HG02943 (cell line): Measurements from ENCODE around the gene TMED7.
"Not testable (repeated sequence)": the region's sequence is repeated elsewhere in the genome, so short reads cannot be mapped to it uniquely, and the experiment has no call there.

Experiments
- ATAC-seq: cut with Tn5 transposase; IDR thresholded peaks from one replicate; pipeline ENCODE4 v1.9.1; 2021; ENCODE audit warnings: mild to moderate bottlenecking, low read depth, moderate library complexity; ENCODE audit not compliant: unreplicated experiment

TMED7 gene

GRCh38 chr5:115625579-115626444 is at the start of gene TMED7:
Gene TMED7 (minus strand): TSS chr5:115626036. CDS start chr5:115625792, 244 bp downstream.
- peak; percentile 90 for ATAC-seq

DNA sequence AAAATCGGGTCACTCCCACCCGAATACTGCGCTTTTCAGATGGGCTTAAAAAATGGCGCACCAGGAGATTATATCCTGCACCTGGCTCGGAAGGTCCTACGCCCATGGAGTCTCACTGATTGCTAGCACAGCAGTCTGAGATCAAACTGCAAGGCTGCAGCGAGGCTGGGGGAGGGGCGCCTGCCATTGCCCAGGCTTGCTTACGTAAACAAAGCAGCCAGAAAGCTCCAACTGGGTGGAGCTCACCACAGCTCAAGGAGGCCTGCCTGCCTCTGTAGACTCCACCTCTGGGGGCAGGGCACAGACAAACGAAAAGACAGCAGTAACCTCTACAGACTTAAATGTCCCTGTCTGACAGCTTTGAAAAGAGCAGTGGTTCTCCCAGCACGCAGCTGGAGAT is 48.9 kb upstream of the TMED7 start:
- not testable (repeated sequence) for ATAC-seq

DNA sequence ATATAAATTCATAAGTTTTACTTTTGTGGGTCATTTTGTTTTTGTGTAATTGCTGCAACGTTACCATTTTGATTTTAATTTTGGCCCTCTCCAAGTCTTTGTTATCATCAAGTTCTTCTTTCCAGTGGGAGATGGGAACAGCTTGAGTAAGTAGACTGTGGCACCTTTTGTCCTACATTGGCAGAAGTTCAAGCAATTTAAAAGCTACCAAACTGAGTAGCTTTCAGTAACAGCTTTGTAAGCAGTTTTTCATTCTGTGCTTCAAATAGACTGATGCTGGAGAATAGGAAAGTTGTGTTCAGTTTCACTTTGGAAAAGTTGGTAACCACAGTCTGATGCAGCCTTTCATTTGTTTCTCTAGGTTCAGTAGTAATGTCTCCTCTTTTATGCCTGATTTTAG is 47.8 kb upstream of the TMED7 start:
- no peak for ATAC-seq

GRCh38 chr5:115671939-115672338 is 46.1 kb upstream of the TMED7 start:
- ATAC-seq = no peak

- no peak for ATAC-seq
Observed at GRCh38 chr5:115666023-115666422, 40.2 kb upstream of the TMED7 start.

GRCh38 chr5:115661563-115661962 is 35.7 kb upstream of the TMED7 start:
- ATAC-seq = no peak

DNA sequence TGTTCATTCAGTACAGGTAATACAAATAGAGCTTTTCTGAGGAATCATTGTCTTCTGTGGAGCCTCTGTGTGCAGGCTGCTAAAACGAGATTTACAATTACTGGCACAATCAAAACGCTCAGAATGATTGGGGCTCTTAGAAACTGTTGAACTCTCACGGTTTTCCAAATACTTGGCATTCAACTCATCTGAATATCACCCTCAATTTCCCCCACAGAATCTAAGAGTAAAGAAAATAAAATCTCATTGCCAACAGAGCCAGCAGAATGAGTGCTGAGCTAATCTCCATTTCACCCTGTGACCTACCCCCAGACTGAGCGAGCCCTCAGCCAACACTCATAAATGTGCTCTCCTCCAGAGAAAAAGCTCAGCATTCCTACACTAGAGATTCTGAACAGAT is 35.3 kb upstream of the TMED7 start:
- ATAC-seq = no peak

- no peak for ATAC-seq
Observed at GRCh38 chr5:115657881-115658233, 32.0 kb upstream of the TMED7 start.

GRCh38 chr5:115657125-115657880 is 31.5 kb upstream of the TMED7 start:
- no peak for ATAC-seq

DNA sequence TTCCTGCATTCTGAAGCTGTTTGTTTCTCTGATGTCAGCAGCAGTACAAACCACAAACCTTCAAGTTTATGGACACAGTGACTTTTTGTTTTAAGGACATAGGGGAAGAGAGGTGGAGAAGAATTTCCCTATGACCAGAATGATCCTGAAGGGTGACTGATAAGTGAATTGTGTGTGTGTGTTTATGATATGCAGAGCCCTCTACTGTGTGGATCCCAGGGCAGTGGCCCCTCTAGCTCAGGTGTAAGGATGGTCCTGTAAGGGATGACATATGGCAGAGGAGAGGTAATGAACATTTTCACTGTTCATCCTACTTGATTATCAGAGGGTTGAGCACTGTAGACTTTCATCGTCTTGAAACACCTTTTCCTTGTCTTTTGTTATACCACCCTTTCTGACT is 30.6 kb upstream of the TMED7 start:
- ATAC-seq = no peak

DNA sequence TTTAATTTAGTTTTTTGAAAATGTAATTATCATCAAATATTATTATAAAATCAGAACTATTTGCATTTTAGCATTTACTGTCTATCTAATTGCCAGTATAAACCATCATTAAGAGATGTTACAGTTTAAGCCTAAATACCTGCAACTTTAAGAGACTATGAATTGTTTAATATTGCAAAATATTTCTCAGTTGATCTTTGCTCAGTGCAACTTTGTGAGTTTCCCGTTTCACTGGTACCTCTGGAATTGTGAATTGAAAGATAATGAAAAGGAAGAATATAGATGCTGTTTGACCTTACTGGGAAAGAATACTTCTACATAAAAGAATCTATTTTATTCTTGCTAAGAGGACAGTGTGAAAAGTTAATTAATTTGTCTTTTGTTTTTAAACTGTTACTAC is 30.2 kb upstream of the TMED7 start:
- ATAC-seq = no peak

GRCh38 chr5:115649541-115649940 is 23.7 kb upstream of the TMED7 start:
- no peak for ATAC-seq

DNA sequence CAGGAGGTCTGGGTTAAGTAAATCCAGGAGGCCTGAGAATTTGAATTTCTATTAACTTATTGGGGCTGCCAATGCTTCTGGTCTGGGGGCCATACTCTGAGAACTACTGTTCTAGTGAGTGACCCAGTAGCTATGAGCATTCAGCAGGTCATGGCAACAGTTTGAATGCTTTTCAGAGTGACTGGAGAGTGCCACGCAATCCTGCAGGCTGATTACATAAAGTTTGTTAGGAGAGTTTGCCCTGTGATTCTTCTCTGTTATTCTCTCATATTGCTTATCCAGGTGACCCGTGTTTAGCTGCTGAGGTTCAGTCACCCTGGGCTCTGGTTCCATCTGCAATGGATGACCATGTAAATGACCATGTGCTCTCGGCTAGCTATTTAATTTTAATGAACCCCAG is 22.2 kb upstream of the TMED7 start:
- ATAC-seq = no peak

DNA sequence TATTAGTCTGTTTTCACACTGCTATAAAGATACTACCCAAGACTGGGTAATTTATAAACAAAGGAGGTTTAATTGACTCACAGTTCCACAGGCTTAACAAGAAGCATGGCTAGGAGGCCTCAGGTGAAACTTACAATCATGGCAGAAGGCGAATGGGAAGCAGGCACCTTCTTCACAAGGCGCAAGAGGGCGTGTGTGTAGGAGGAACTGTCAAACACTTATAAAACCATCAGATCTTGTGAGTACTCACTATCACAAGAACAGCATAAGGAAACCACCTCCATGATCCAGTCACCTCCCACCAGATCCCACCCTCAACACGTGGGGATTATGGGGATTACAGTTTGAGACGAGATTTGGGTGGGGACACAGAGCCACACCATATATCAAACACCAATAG is 19.6 kb upstream of the TMED7 start:
- ATAC-seq = not testable (repeated sequence)

DNA sequence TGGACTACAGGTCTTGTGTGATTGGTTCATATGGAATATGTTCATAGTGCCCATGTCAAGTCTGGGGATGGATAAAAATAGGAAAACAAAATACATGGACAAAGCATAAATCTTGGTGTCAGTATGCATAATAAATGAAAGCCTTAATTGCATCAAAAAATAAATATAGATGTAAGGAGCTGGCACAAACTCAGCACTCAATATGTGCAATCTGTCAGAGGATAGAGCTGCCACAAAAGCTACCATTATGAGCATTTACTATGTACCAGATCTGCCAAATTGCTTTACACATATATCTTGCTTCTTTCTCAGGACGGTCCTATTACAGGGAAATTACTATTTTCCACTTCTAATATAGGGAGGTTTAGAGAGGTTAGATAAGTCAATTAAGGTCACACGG is 18.2 kb upstream of the TMED7 start:
- ATAC-seq = no peak

DNA sequence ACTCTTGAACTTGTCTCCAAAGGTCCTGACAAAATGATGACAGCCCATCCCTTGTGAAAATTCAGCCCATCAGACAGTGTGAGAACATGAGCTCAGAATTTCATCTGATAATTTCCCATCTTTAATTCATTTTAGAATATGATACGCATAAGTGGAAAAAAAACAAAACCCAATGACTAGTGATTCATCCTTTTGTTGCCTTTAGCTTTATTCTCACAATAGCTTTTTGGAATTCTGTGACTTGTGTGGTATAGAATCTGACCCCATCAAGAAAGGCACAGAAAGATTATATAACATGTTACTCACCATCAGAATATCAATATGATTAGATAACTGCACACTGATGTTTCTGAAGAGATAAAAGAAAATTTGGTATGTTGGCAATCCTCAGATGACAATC is 16.1 kb upstream of the TMED7 start:
- ATAC-seq = no peak

DNA sequence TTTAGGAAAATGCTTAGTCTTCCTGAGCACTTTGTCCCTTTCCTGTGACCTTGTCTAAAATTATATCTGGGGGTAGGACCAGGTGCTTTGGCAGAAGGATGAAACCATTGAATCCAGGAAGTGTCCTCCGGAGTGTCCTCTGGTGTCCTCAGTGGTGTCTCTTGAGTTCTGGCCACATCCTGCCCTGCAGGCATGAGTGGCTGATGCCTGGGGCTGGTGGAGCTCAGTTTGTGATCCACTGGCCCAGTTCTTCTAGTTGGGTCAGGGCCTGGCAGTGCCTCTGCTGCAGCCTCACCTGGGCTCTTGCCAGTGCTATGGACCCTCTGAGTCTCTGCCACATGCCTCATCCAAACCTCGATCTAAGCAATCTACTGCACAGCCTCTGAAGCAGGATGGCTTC is 14.4 kb upstream of the TMED7 start:
- ATAC-seq = no peak

DNA sequence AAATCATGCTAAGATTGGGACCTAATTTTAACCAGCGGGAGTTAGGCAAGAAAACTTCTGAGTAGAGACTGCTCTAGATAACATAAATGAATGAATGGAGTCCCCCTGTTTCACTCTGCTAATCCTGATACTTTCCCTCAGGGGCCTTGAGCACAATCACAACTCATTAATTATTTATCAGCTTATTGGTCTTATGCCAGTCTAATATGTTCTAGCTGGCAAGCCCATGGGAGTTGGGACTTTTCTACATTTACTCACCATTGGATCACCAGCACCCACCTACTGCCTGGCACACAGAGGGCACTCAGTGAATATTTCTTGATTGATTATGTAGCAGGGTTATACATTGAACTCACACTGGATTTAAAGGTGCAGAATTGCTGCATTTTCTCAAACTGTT is 13.5 kb upstream of the TMED7 start:
- ATAC-seq = no peak

DNA sequence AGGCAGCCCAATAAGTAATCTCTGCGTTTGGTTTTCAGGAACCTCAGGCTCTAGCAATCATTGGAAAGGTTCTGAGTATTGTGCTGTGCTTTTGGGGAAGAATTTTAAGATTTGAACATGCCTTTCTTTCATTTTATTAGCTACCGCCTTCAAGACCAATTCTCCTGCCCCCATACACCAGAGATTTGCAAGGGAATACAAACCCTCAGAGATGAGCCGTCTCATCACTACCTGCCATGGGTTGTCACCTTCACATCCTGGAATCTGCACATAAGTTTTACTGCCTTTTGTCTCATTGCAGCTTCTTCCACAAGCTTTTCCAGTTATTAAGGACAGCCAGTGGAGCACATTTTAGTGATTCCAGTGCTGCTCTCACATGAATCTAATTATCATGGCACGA is 11.7 kb upstream of the TMED7 start:
- ATAC-seq = no peak

DNA sequence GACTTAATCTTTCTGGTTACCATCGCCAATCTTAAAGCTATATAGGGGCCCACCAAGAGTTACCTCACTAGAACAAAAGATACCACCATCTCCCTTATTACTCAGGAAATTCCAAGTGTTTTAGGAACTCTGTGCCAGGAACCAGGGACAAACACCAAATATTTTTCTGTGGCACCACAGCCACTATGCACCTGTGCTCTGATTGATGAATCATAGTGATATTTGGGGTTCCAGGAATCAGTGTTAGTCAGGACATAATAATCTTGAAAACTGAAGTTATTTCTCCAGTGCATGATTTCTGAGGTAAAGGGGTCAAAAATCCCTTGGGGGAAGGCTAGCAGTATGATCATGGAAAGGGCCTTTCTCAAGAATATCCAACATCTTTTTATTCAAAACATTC is 10.2 kb upstream of the TMED7 start:
- no peak for ATAC-seq

- peak; percentile 70 for ATAC-seq
Observed at GRCh38 chr5:115634343-115635132, 8.7 kb upstream of the TMED7 start.
